ENCODE measurements around the gene PHLDB2.

DNA sequence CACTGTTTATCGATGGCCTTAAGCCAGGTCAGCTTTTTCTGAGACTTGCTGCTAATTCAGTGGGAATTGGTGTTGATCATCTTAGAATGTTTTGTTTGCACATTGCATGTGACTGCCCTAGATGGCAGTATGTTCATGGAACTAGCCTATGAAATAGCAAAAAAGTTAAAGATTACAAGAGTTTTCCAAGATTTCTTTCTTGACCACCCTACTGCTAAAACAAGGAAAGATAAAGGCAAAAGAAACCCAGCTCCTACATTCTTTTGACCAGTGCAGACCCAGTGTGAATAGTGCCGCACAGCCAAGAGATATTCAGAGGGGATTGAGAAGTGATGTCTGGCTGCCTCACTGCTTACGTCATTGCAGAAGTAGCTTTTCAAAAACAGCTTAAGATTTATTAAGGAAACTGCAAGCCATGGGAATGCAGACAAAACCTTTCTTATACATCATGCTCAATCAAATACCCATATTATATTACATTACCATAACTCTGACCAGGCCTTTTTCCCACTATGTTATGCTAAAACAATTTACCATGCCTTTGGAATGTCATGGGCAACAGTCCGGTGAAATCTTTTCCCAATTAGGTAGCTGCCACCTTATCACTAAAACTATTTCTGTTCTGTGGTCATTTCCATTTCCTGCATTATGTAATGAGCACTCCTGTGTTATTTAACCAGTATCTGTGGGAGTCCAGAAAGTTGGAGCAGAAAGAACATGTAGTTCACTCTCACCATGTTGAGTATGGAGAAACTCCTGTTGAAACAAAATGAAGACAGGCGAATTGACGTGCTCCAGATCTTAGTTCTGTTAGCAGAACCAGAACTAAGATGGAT is 6.0 kb downstream of the PHLDB2 start:
- TF ChIP-seq NRF1 (IDR thresholded peaks at IDR 0.05; ENCODE audit: low read depth, low read length) (no peak), EZH2 (IDR thresholded peaks at IDR 0.05; ENCODE audit: low read depth, low read length, severe bottlenecking) (no peak), JUN (IDR thresholded peaks at IDR 0.05; ENCODE audit: low read depth, low read length) (no peak), POLR2A (IDR thresholded peaks at IDR 0.05; ENCODE audit: control extremely low read depth in 1 of 2, low read depth in 2 of 2, low read length in 2 of 2) (no peak), FOSL1 (IDR thresholded peaks at IDR 0.05; ENCODE audit: insufficient read depth, low read depth, low read length) (no peak), CEBPB (IDR thresholded peaks at IDR 0.05; ENCODE audit: low read depth, low read length) (no peak), SRF (IDR thresholded peaks at IDR 0.05; ENCODE audit: low read depth, low read length) (no peak), SIN3A (conservative IDR thresholded peaks at IDR 0.05 in 1 of 2, IDR thresholded peaks at IDR 0.05 in 1 of 2; ENCODE audit: low read depth in 1 of 2, low read length in 2 of 2) (no peak), KDM1A (IDR thresholded peaks at IDR 0.05; ENCODE audit: borderline replicate concordance, low read length) (no peak), RAD21 (IDR thresholded peaks at IDR 0.05 in 1 of 2, conservative IDR thresholded peaks at IDR 0.05 in 1 of 2; ENCODE audit: low read depth in 2 of 2, low read length in 2 of 2) (0 out of 4 replicates have a peak, but pooled peaks of 1 of the 2 experiments have one; percentile 5)
- TF ChIP-seq, protein P1, sequence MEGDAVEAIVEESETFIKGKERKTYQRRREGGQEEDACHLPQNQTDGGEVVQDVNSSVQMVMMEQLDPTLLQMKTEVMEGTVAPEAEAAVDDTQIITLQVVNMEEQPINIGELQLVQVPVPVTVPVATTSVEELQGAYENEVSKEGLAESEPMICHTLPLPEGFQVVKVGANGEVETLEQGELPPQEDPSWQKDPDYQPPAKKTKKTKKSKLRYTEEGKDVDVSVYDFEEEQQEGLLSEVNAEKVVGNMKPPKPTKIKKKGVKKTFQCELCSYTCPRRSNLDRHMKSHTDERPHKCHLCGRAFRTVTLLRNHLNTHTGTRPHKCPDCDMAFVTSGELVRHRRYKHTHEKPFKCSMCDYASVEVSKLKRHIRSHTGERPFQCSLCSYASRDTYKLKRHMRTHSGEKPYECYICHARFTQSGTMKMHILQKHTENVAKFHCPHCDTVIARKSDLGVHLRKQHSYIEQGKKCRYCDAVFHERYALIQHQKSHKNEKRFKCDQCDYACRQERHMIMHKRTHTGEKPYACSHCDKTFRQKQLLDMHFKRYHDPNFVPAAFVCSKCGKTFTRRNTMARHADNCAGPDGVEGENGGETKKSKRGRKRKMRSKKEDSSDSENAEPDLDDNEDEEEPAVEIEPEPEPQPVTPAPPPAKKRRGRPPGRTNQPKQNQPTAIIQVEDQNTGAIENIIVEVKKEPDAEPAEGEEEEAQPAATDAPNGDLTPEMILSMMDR (IDR thresholded peaks at IDR 0.05; ENCODE audit: control extremely low read depth in 1 of 3, insufficient read depth in 1 of 3, low read depth in 1 of 3, low read length in 3 of 3): no peak

Data from H1 (cell line).